ENCODE data around the gene THAP12.

THAP12 gene

DNA sequence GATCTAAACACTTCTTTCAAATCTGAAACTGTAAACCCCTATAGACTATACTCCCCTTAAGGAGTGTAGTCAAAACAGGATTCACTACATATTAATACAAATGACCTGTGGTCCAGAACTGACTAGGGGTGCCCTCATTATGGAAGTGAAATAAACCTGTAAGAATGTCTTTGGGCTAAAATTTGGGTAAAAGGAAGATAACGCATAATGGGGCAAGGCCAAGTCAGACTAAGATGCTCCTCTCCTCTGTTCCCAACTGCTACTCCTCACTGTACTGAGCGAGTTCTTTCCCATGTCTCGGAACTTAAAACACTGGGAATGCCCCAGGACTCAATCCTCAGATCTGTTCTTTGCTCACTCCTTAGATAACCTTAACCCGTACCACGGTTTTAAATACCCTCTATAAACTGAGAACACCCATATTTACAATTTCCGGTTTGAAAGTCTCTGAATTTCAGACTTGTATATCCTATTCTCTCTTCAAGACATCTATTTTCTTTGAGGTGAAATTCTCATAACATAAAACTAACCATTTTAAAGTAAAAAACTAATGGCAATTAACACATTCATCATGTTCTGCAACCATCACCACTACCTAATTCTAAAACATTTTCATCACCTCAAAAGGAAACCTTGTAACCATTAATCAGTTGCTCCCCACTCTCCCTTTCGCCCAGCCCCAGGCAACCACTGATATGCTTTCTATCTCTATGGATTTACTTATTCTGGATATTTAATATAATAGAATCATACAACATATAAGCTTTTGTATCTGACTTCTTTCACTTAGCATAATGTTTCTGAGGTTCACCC, 4.0 kb downstream of the THAP12 start:
- no peak for DNase-seq

GRCh38 chr11:76371170-76371569, 9.8 kb downstream of the THAP12 start:
- no peak for DNase-seq

DNA sequence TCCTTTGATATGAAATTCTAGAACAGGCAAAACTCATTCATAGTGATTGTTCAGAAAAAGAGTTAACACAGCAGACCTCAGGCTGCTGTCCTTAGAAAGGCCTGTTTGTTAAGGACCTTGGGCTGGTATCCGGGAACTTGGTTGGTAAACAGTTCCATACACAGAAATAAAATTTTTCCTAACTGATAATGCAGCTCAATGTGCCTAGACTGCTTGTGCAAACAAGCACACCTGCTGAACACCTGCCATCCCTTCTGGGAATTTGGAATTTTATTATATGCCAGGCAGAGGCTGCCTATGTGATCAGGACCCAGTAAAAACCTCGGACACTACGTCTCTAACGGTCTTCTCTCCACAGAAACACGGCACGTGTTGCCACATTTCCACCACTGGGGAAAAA, 11.5 kb downstream of the THAP12 start:
- DNase-seq = no peak

DNA sequence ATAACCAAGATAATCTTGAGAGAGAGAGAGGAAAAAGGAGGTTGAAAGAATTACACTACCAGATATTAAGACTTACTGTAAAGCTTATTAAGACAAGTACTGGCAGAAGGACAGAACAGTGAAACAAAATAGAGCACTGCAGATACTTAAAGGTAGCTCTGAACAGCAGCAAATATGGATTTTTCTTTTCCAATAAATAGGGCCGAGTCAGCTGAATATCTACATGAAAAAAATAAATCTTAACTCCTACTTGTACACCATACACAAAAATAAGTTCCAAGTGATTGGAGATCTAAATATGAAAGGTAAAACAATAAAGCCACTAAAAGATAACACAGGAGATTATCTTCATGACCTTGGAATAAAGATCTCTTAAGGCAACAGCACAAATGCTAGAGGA, 12.4 kb downstream of the THAP12 start:
- DNase-seq = no peak

DNA sequence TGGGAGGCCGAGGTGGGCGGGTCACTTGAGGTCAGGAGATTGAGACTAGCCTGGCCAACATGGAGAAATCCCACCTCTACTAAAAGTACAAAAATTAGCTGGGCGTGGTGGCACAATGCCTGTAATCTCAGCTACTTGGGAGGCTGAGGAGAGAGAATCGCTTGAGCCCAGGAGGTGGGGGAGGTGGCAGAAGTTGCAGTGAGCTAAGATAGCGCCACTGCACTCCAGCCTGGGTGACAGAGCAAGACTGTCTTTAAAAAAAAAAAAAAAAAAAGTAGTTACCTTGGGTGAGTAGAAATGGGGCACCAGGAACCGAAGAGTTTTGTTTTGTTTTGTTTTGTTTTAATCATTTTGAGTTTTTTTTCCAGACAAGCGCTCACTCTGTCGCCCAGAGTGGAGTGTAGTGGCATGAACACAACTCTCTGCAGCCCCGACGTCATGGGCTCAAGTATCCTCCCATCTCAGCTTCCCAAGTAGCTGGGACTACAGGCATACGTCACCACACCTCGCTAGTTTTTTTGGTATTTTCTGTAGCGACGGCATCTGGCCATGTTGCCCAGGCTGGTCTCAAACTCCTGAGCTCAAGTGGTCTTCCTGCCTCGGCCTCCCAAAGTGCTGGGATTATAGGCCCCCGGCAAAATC, 15.8 kb downstream of the THAP12 start:
- no peak for DNase-seq

GRCh38 chr11:76362716-76363115, 18.2 kb downstream of the THAP12 start:
- DNase-seq = no peak

- no peak for DNase-seq
These were observed 19.2 kb downstream of the THAP12 start for GRCh38 chr11:76361776-76362175.

DNA sequence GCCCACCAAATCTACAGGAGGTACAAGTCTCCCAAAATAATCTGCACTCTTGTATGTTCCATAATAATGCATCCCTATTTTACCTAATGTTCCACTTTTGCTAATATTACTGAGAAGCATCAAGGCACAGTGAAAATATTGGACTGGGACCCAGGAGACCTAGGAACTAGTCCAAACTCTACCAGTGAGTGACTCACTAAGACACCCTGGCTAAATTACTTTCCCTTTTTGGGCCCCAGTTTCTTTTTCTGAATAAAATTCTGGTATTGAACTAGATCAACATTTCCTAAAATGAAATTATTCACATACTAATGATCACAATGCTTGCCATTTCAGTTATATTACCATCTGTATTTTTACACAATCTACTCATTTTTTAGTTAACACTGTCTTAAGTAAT, 19.6 kb downstream of the THAP12 start:
- DNase-seq = no peak

DNA sequence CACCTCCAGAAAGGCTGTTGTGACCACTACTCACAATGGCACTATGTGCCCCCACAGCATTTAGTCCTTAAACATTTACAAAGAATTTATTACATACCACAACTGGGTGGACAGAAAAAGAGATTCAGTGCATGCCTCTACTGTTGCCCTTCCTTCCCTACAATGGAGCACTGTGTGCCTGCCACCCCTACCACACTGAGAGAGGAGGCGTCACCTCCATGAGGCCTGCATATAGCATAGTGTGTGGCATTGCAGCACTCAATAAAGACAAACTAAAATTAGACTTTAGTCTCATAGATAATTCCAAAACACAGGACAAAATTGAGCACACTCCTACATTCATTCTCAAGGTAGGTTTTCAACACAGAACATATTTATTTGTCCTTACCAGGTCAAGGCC, 25.8 kb downstream of the THAP12 start:
- DNase-seq = no peak

- no peak for DNase-seq
These were observed 32.6 kb downstream of the THAP12 start for GRCh38 chr11:76348348-76348747.

GRCh38 chr11:76347466-76347865, 33.5 kb downstream of the THAP12 start:
- no peak for DNase-seq

- no peak for DNase-seq
These were observed 41.7 kb downstream of the THAP12 start for GRCh38 chr11:76339221-76339620.

GRCh38 chr11:76337923-76338322, 43.0 kb downstream of the THAP12 start:
- DNase-seq = no peak

GRCh38 chr11:76337469-76337868, 43.5 kb downstream of the THAP12 start:
- DNase-seq = no peak

DNA sequence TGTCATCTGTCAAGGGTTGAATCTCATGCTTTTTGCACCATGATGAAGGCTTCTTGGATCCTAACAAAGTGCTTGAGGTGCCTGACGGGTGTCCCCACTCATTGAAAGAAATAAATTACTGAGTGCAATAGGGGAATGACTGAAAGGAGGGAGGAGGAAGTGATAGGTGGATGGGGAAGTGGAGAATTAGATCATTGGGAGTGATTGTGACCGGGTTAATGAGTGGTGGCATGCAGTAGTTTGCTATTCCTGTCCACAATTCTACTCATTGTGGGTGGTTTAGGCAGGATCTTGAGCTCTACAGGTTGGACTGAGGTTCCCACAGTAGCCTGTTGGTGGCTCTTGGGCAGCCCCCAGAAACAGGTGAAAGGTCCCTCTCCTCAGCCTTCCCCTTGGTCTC, 44.3 kb downstream of the THAP12 start:
- no peak for DNase-seq

DNA sequence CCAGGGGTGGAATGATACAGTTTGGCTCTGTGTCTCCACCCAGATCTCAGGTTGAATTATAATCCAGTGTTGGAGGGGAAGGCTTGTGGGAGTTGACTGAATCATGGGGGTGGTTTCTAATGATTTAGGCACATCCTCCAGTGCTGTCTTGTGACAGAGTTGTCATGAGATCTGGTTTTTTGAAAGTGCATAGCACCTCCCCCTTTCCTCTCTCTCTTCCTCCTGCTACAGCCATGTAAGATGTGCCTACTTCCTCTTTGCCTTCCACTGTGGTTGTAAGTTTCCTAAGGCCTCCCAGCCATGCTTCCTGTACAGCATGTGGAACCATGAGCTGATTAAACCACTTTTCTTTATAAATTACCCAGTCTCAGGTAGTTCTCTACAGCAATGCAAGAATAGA, 45.1 kb downstream of the THAP12 start:
- DNase-seq = no peak

GRCh38 chr11:76334826-76335389, 46.0 kb downstream of the THAP12 start:
- DNase-seq = no peak

DNA sequence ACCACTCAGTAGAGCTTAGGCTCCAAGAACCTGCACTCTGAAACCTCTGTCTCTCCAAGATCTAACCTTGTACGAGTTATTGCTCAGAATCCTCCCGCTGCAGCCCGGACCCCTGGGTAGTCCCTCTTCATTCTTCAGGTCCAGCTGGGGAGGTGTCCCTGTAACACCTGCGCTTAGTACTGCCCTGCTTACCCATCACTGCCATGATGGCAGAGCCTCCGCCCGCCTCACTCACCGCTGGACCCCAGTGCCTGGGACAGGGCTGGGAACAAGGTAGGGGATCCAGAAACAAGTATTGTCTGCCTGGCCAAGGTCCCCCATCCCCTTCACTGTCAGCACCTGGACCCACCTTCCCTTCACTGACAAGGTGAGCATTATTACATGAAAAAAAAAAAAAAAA, 50.3 kb downstream of the THAP12 start:
- DNase-seq = no peak

DNA sequence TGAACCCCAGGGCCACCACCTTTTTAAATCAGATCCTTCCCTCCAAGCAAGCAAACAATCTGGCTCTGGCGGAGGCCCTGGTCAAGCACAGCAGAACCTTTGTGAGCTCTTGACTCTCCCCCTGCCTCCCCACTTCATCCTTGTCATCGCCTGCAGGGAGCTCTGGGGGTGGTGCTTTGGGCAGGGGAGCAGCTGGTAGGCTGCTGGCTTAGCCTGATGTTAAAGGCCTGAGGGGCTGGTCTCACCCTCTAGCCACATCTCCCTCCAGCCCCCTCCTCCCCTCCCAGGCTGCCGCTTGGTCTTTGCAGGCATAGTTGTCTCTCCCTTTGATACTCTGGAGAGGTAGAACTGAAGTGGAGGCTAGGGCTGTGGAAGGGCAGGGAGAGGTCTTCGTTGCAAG, 50.9 kb downstream of the THAP12 start:
- no peak for DNase-seq

GRCh38 chr11:76329084-76329648, 51.8 kb downstream of the THAP12 start:
- DNase-seq = no peak

DNA sequence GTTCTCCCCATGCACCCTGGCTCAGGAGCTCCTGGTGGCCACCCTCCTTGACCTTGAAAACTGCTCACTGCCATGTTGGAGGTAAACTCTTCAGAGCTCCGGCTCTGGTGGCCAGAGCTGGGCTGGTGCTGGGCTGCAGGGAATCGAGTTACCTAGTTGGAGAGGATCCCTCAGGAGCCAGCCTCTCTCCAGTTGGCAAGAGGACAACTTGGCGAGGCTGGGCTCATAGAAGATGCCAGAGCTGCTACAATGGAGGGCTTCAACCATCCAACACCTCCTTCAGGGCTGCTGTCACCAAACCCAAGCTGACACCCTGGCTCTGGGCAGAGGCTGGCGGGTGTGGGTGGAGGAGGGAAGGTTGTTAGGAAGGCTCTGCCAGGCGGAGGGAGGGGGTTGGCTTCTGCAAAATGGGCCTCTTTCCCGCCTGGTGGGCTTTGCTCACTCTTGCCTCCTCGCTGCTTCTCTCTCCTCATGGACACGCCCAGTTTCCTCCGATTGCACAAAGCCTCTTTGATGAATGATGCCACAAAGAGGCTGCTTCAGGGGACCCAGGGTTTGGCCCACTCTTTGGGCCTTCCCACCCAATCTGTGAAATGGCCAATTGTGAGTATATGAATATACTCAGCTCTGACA, 53.1 kb downstream of the THAP12 start:
- no peak for DNase-seq

DNA sequence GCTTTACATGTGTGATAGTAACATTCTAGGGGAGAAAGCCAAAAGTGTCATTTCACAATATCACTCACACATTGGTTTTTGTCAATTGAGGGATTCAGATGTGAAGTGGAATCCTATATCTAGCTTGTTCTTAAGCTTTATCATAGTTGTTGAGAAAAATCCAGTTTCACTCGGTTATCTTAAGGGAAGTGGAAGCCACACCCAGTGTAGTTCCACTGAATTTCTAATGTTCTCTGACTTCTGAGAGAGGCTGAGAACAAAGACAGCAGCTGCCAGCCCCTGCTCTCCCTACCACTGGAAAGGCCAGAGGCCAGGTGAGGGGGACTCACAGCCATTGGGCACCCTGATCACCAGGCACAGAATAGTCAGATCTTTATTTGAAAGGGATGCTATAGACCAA, 53.7 kb downstream of the THAP12 start:
- DNase-seq = no peak

DNA sequence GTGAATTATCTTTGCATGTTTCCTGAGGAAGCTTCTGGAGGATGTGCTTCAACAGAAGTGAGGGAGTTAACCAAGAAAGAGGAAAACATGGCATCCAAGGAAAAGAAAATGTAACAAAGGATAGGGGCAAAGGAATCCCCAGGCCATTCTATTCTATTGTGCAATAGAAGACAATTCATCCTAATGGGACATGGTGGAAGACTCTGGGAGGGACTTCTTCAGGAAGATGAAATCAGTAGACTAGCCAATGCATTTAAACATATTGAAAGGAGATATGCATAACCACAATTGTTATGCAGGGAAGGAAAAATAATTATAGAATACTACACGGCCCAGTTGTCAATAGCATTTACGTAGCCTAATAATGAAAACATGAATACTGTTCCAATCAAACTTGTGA, 55.7 kb downstream of the THAP12 start:
- DNase-seq = no peak

DNA sequence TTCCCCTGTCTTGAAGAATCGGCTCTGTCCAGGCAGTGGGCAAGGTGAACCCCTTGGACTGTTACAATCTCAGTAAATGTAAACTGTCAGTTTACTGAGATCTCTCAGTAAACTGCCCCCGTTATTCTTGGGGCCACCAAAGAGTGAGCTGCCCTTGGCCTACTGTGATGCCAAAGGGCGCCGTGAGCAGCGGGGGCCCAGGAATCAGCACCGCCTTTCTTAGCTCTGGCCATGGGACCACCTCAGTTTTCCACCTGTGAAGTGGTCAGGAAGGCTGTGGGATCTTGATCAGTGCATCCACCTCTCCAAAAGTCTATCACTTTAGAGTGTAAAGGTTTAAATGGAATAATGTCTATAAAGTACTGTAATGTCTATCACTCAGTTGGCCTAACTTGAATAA, 57.1 kb downstream of the THAP12 start:
- no peak for DNase-seq
